Measurements from ENCODE around the gene CYP4F12.

CYP4F12 gene

GRCh38 chr19:15737722-15738121, 64.8 kb downstream of the CYP4F12 start, which contains the start of gene OR10H3:
Gene OR10H3 (plus strand): TSS chr19:15737985. CDS start chr19:15741393, 3,408 bp downstream.
- Histone ChIP-seq H3K27me3 (ENCODE audit: insufficient read depth, poor library complexity, severe bottlenecking) (peaks cover 3% of the 10 kb centered on the region), H3K27ac (replicated peaks) (no peak within 1 kb of the TSS), H3K4me3 (replicated peaks; ENCODE audit: insufficient read depth, low read length) (no peak within 1 kb of the TSS)
- TF ChIP-seq SPI1 (IDR thresholded peaks at IDR 0.05; ENCODE audit: borderline replicate concordance, low read depth) = no peak
- TF ChIP-seq POLR2AphosphoS5 (IDR thresholded peaks at IDR 0.05; ENCODE audit: low read depth) = no peak
- TF ChIP-seq CTCF (IDR thresholded peaks at IDR 0.05; ENCODE audit: insufficient read depth, low read length) = no peak
- TF ChIP-seq REST (IDR thresholded peaks at IDR 0.05; ENCODE audit: insufficient replicate concordance, low read depth) = no peak
- no peak for TF ChIP-seq GABPA (IDR thresholded peaks at IDR 0.05; ENCODE audit: low read depth)
- DNase-seq (ENCODE audit: low read depth in 1 of 2, low spot score in 1 of 2) = no peak

GRCh38 chr19:15740785-15741184, 67.9 kb downstream of the CYP4F12 start:
- Histone ChIP-seq H3K4me3 (replicated peaks; ENCODE audit: insufficient read depth, low read length) (no peak overlapping the region), H3K27me3 (ENCODE audit: insufficient read depth, poor library complexity, severe bottlenecking) (peaks cover 7% of the 10 kb centered on the region), H3K27ac (replicated peaks) (no peak overlapping the region)
- DNase-seq (ENCODE audit: low read depth in 1 of 2, low spot score in 1 of 2) = no peak
- TF ChIP-seq POLR2AphosphoS5 (IDR thresholded peaks at IDR 0.05; ENCODE audit: low read depth) (no peak), SPI1 (IDR thresholded peaks at IDR 0.05; ENCODE audit: borderline replicate concordance, low read depth) (no peak), GABPA (IDR thresholded peaks at IDR 0.05; ENCODE audit: low read depth) (no peak), REST (IDR thresholded peaks at IDR 0.05; ENCODE audit: insufficient replicate concordance, low read depth) (no peak), CTCF (IDR thresholded peaks at IDR 0.05; ENCODE audit: insufficient read depth, low read length) (no peak)
